HepG2 (cell line): ENCODE results near the gene TXNRD3. TPM values are rescaled to one million over a fixed set of nuclear protein-coding genes. Genes with fewer than 3 reads are reported as not detected.

ENCODE experiments used
- CREB1 ChIP-seq, 2 experiments: fragments of 450-650 bp in 1 of 2; IDR thresholded peaks; 2 replicates each; pipeline ENCODE4 v1.6.1; 2016 to 2017; ENCODE audit warnings: control low read depth in 1 of 2, mild to moderate bottlenecking in 1 of 2, missing compliant biosample characterization in 1 of 2, missing genetic modification characterization in 1 of 2
- DNMT3B ChIP-seq: conservative IDR thresholded peaks from 2 replicates; pipeline ENCODE4 v1.6.1; 2016; ENCODE audit warnings: missing biosample characterization, control low read depth
- GLI4 ChIP-seq: sonication (generic); formaldehyde crosslinking; IDR thresholded peaks from 2 replicates; pipeline ENCODE4 v1.5.1; 2020; ENCODE audit warnings: missing genetic modification reagents, mild to moderate bottlenecking, moderate library complexity, borderline replicate concordance
- GMEB2 ChIP-seq: IDR thresholded peaks from 2 replicates; pipeline ENCODE4 v1.6.1; 2016; ENCODE audit warnings: missing biosample characterization, missing genetic modification reagents, low read depth
- HINFP ChIP-seq: sonication (generic); formaldehyde crosslinking; IDR thresholded peaks from 2 replicates; pipeline ENCODE4 v1.4.0; 2020; ENCODE audit warnings: low read depth, mild to moderate bottlenecking, missing genetic modification reagents
- KDM5B ChIP-seq: sonication (generic); formaldehyde crosslinking; IDR thresholded peaks from 2 replicates; pipeline ENCODE4 v1.4.0; 2020; ENCODE audit warnings: missing genetic modification reagents, mild to moderate bottlenecking, borderline replicate concordance
- KLF12 ChIP-seq: sonication (generic); formaldehyde crosslinking; IDR thresholded peaks from 2 replicates; pipeline ENCODE4 v1.4.0; 2020; ENCODE audit warnings: missing genetic modification reagents, borderline replicate concordance
- MED1 ChIP-seq: sonication (generic); formaldehyde crosslinking; IDR thresholded peaks from 2 replicates; pipeline ENCODE4 v1.4.0; 2020; ENCODE audit warnings: missing genetic modification reagents
- MEIS1 ChIP-seq: sonication (generic); formaldehyde crosslinking; IDR thresholded peaks from 2 replicates; pipeline ENCODE4 v1.9.0; 2021; ENCODE audit warnings: mild to moderate bottlenecking, missing genetic modification reagents, moderate library complexity, borderline replicate concordance
- MYPOP ChIP-seq: sonication (generic); formaldehyde crosslinking; IDR thresholded peaks from 2 replicates; pipeline ENCODE4 v1.8.1; 2023; ENCODE audit warnings: mild to moderate bottlenecking, moderate library complexity, missing genetic modification reagents
- POLR2AphosphoS5 ChIP-seq: IDR thresholded peaks from 2 replicates; pipeline ENCODE4 v1.6.1; 2012; ENCODE audit warnings: low read depth, low read length
- SMAD9 ChIP-seq: sonication (generic); formaldehyde crosslinking; IDR thresholded peaks from 2 replicates; pipeline ENCODE4 v1.5.1; 2020; ENCODE audit warnings: mild to moderate bottlenecking, missing genetic modification reagents
- STAT5B ChIP-seq: sonication (generic); formaldehyde crosslinking; IDR thresholded peaks from 2 replicates; pipeline ENCODE4 v1.4.0; 2020; ENCODE audit warnings: missing genetic modification reagents
- TBP ChIP-seq: sonication (generic); formaldehyde crosslinking; IDR thresholded peaks from 2 replicates; pipeline ENCODE4 v1.5.0; 2020; ENCODE audit warnings: missing genetic modification reagents
- TP53 ChIP-seq: sonication (generic); formaldehyde crosslinking; conservative IDR thresholded peaks from 2 replicates; pipeline ENCODE4 v1.4.0; 2020; ENCODE audit warnings: missing genetic modification reagents
- UBTF ChIP-seq: sonication (generic); formaldehyde crosslinking; IDR thresholded peaks from 2 replicates; pipeline ENCODE4 v1.4.0; 2020; ENCODE audit warnings: mild to moderate bottlenecking, missing genetic modification reagents
- ZBTB1 ChIP-seq: sonication (generic); formaldehyde crosslinking; IDR thresholded peaks from 2 replicates; pipeline ENCODE4 v1.4.0; 2020; ENCODE audit warnings: missing genetic modification reagents, borderline replicate concordance
- ZFP41 ChIP-seq: sonication (generic); formaldehyde crosslinking; IDR thresholded peaks from 2 replicates; pipeline ENCODE4 v1.4.0; 2020; ENCODE audit warnings: mild to moderate bottlenecking, missing genetic modification reagents, borderline replicate concordance
- ZMYM3 ChIP-seq: sonication (generic); formaldehyde crosslinking; IDR thresholded peaks from 2 replicates; pipeline ENCODE4 v1.5.1; 2020; ENCODE audit warnings: mild to moderate bottlenecking, missing genetic modification reagents
- ZNF282 ChIP-seq: fragments of 450-650 bp; IDR thresholded peaks from 2 replicates; pipeline ENCODE4 v1.6.1; 2018; ENCODE audit not compliant: partially characterized antibody
- ZNF460 ChIP-seq: sonication (generic); formaldehyde crosslinking; IDR thresholded peaks from 2 replicates; pipeline ENCODE4 v1.5.1; 2020; ENCODE audit warnings: missing genetic modification reagents, mild to moderate bottlenecking, borderline replicate concordance
- ZNF576 ChIP-seq: sonication (generic); formaldehyde crosslinking; IDR thresholded peaks from 2 replicates; pipeline ENCODE4 v1.4.0; 2020; ENCODE audit warnings: mild to moderate bottlenecking, missing genetic modification reagents
- polyA plus RNA-seq, 8 experiments: library from polyadenylated mRNA; depleted of rRNA in 3 of 8; stranded (reverse) in 7 of 8; unstranded in 1 of 8; fragments of >200 nt; fragmentation: Illumina TruSeq in 4 of 8; extraction: Trizol in 4 of 8; gene quantifications; 2 replicates each; pipeline versions ENCODE4 v1.2.1 to v1.2.3, GENCODE V29; 2011 to 2016; ENCODE audit warnings: low read depth in 4 of 8, missing spikeins in 1 of 8, mixed read lengths in 1 of 8; ENCODE audit not compliant: insufficient read depth in 1 of 8
- total RNA-seq, 5 experiments: library from RNA; depleted of rRNA; stranded (reverse); fragments of >200 nt; fragmentation: Illumina TruSeq; extraction: Trizol; gene quantifications; 2 replicates each; pipeline ENCODE4 v1.2.3, GENCODE V29; 2016; ENCODE audit warnings: low read depth in 1 of 5

Gene TXNRD3
- total and polyA plus RNA-seq, 2 of the 13 experiments (the other 11 are each of a cell fraction or from before 2014, with no cell fraction given) = 4.8 to 20.7 TPM

GRCh38 chr3:126703512-126704493 is 48.9 kb upstream of the TXNRD3 start, which contains the start of gene CHCHD6 (continued):
- TF ChIP-seq GMEB2 (CRISPR knock-in tag) (no peak; the same call in 1 of the 2 replicates), CREB1 (IDR thresholded peaks at IDR 0.05) (peak; percentile 80), CREB1 (CRISPR knock-in tag; IDR thresholded peaks at IDR 0.05) (no peak), ZNF282 (no peak), MYPOP (CRISPR knock-in tag) (peak; percentile 48; the same call in 1 of the 2 replicates), SMAD9 (CRISPR knock-in tag) (0 out of 2 replicates have a peak, but pooled peaks have one; percentile 16), ZNF576 (CRISPR knock-in tag) (no peak), ZFP41 (CRISPR knock-in tag) (0 out of 2 replicates have a peak, but pooled peaks have one; percentile 81), ZBTB1 (CRISPR knock-in tag) (no peak), POLR2AphosphoS5 (no peak), TBP (CRISPR knock-in tag) (no peak), KLF12 (no peak), ZMYM3 (no peak; the same call in 1 of the 2 replicates), MEIS1 (CRISPR knock-in tag) (no peak), MED1 (no peak; the same call in 1 of the 2 replicates), GLI4 (no peak), KDM5B (peak; percentile 56; the same call in 1 of the 2 replicates), DNMT3B (no peak), UBTF (CRISPR knock-in tag) (peak; percentile 85), TP53 (CRISPR knock-in tag) (no peak), ZNF460 (no peak), HINFP (CRISPR knock-in tag) (no peak), STAT5B (CRISPR knock-in tag) (no peak)
